GM19328 (cell line): Measurements from ENCODE around the gene FRK.
"Not testable (repeated sequence)": the region's sequence is repeated elsewhere in the genome, so short reads cannot be mapped to it uniquely, and the experiment has no call there.

Experiments used
- ATAC-seq: cut with Tn5 transposase; IDR thresholded peaks from one replicate; pipeline ENCODE4 v1.9.1; 2021; ENCODE audit warnings: mild to moderate bottlenecking, moderate library complexity; ENCODE audit not compliant: unreplicated experiment

Gene FRK

GRCh38 chr6:115894426-115894992 is 166.2 kb downstream of the FRK start:
- ATAC-seq, result no peak

- no peak for ATAC-seq
Measured at GRCh38 chr6:115891750-115892149, 168.9 kb downstream of the FRK start.

- ATAC-seq, result peak; percentile 83
Measured at GRCh38 chr6:115891111-115891669, 169.5 kb downstream of the FRK start.

GRCh38 chr6:115890238-115890637 is 170.5 kb downstream of the FRK start:
- ATAC-seq, result no peak

- ATAC-seq, result not testable (repeated sequence)
Measured at GRCh38 chr6:115888687-115889470, 171.8 kb downstream of the FRK start.

GRCh38 chr6:115887891-115888290 is 172.8 kb downstream of the FRK start:
- ATAC-seq, result no peak

GRCh38 chr6:115885636-115886366 is 174.9 kb downstream of the FRK start:
- ATAC-seq, result no peak

- no peak for ATAC-seq
Measured at GRCh38 chr6:115882771-115883170, 177.9 kb downstream of the FRK start.

- no peak for ATAC-seq
Measured at GRCh38 chr6:115882174-115882573, 178.5 kb downstream of the FRK start.
